ENCODE results near the gene TCF7L1.

DNA sequence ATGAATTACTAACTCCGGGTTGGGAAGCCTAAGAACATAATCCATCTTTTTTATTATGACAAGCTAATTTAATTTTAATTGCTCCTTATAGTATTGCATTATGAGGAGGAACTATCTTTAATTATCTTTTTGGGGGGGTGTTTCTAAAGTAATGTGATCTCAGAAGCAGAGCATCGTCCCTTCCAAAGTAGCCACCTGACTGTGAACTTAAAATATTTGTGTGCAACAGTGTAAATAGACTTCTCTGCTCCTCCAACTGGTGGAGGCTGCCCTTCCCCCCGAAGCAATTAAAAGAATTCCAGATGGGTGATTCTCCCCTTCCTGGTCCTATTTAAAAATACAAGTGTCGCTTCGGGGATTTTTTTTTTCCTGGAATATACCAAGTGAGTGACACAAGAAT is 55.7 kb downstream of the TCF7L1 start:
- no peak for TF ChIP-seq CTCF (IDR thresholded peaks at IDR 0.05; ENCODE audit: low read depth, low read length)
- TF ChIP-seq POLR2A (IDR thresholded peaks at IDR 0.05; ENCODE audit: extremely low read depth, insufficient read length) = no peak
- no peak for TF ChIP-seq MAX (IDR thresholded peaks at IDR 0.05; ENCODE audit: low read depth, low read length)

Measured in NB4 (cell line).